ENCODE data around the gene XRCC4.

- TF ChIP-seq TAF1 (IDR thresholded peaks at IDR 0.05; ENCODE audit: low read depth, low read length) (no peak), YY1 (IDR thresholded peaks at IDR 0.05; ENCODE audit: low read depth, low read length) (no peak), CEBPB (IDR thresholded peaks at IDR 0.05; ENCODE audit: low read depth, low read length) (no peak), USF2 (IDR thresholded peaks at IDR 0.05; ENCODE audit: low read length) (no peak), CTCF (IDR thresholded peaks at IDR 0.05; ENCODE audit: control extremely low read depth in 1 of 3, insufficient read depth in 1 of 3, low read depth in 1 of 3, low read length in 3 of 3) (no peak), SP1 (IDR thresholded peaks at IDR 0.05; ENCODE audit: low read depth, low read length) (no peak), RNF2 (IDR thresholded peaks at IDR 0.05; ENCODE audit: borderline replicate concordance, low read depth, low read length, missing control alignments, poor library complexity, severe bottlenecking) (no peak), POLR2A (IDR thresholded peaks at IDR 0.05; ENCODE audit: control extremely low read depth in 1 of 2, low read depth in 2 of 2, low read length in 2 of 2) (no peak), EZH2 (IDR thresholded peaks at IDR 0.05; ENCODE audit: low read depth, low read length, severe bottlenecking) (no peak)
These were observed 5.9 kb upstream of the XRCC4 start for GRCh38 chr5:83071286-83072051.
